Measurements from ENCODE around the gene CDH16.
"Not testable (repeated sequence)": the region's sequence is repeated elsewhere in the genome, so short reads cannot be mapped to it uniquely, and the experiment has no call there.

Gene CDH16

GRCh38 chr16:66952430-66953110 is 33.9 kb upstream of the CDH16 start:
- H3K4me1 Mint-ChIP-seq, result peaks cover 19% of the 10 kb centered on the region
- DNase-seq, result no peak
- H3K36me3 Mint-ChIP-seq, result no peaks in the 10 kb centered on the region
- H3K27me3 Mint-ChIP-seq, result peaks cover 68% of the 10 kb centered on the region
- H3K27ac Mint-ChIP-seq, result no peak overlapping the region
- H3K9me3 Mint-ChIP-seq, result peaks cover 8% of the 10 kb centered on the region
- CTCF ChIA-PET, result interaction anchor here (0.7 to 2.6 kb wide), 11 partner anchors 8 to 447 kb away, joined by 3 to 9 read pairs (median 3); partner anchors contain the start of genes CES3 and CES4A
- H3K4me3 Mint-ChIP-seq, result no peak overlapping the region

GRCh38 chr16:66950971-66951790 is 32.5 kb upstream of the CDH16 start:
- no peak for DNase-seq
- CTCF ChIA-PET, result interaction anchor here (1.1 to 3.0 kb wide), 3 partner anchors 10 to 204 kb away, joined by 4 to 10 read pairs (median 8); partner anchors contain the start of gene CES3
- H3K4me1 Mint-ChIP-seq, result peaks cover 24% of the 10 kb centered on the region
- H3K27ac Mint-ChIP-seq, result no peak overlapping the region
- no peaks in the 10 kb centered on the region for H3K36me3 Mint-ChIP-seq
- H3K27me3 Mint-ChIP-seq, result peaks cover 73% of the 10 kb centered on the region
- H3K4me3 Mint-ChIP-seq, result no peak overlapping the region
- H3K9me3 Mint-ChIP-seq, result peaks cover 8% of the 10 kb centered on the region

GRCh38 chr16:66950437-66950836 is 31.8 kb upstream of the CDH16 start:
- CTCF ChIA-PET, result interaction anchor here (0.6 to 3.0 kb wide), 4 partner anchors 10 to 527 kb away, joined by 3 to 10 read pairs (median 6); partner anchors contain the start of gene CES3
- H3K4me1 Mint-ChIP-seq, result peaks cover 24% of the 10 kb centered on the region
- peaks cover 69% of the 10 kb centered on the region for H3K27me3 Mint-ChIP-seq
- no peak for DNase-seq
- no peak overlapping the region for H3K27ac Mint-ChIP-seq
- H3K36me3 Mint-ChIP-seq, result no peaks in the 10 kb centered on the region
- peaks cover 8% of the 10 kb centered on the region for H3K9me3 Mint-ChIP-seq
- no peak overlapping the region for H3K4me3 Mint-ChIP-seq

GRCh38 chr16:66949472-66949871 is 30.8 kb upstream of the CDH16 start:
- Mint-ChIP-seq H3K4me3 (no peak overlapping the region), H3K27me3 (peaks cover 69% of the 10 kb centered on the region)

GRCh38 chr16:66948837-66949225 is 30.1 kb upstream of the CDH16 start:
- Mint-ChIP-seq H3K9me3 (peaks cover 8% of the 10 kb centered on the region), H3K27ac (no peak overlapping the region), H3K4me3 (peak overlapping the region; percentile 79), H3K27me3 (peaks cover 65% of the 10 kb centered on the region), H3K4me1 (peaks cover 21% of the 10 kb centered on the region), H3K36me3 (no peaks in the 10 kb centered on the region)
- no peak for DNase-seq
- CTCF ChIA-PET, result interaction anchor here (3.0 kb wide), 1 partner anchor 12 kb away, joined by 10 read pairs; the partner anchor contains the start of gene CES3

More at GRCh38 chr16:66949472-66949871, 30.8 kb upstream of the CDH16 start:
- no peak for DNase-seq
- Mint-ChIP-seq H3K27ac (no peak overlapping the region), H3K9me3 (peaks cover 8% of the 10 kb centered on the region), H3K36me3 (no peaks in the 10 kb centered on the region), H3K4me1 (peaks cover 24% of the 10 kb centered on the region)
- CTCF ChIA-PET, result interaction anchor here (3.0 kb wide), 1 partner anchor 11 kb away, joined by 10 read pairs; the partner anchor contains the start of gene CES3

- DNase-seq, result peak; percentile 32
- H3K9me3 Mint-ChIP-seq, result peaks cover 8% of the 10 kb centered on the region
- peaks cover 60% of the 10 kb centered on the region for H3K27me3 Mint-ChIP-seq
- no peaks in the 10 kb centered on the region for H3K36me3 Mint-ChIP-seq
- CTCF ChIA-PET, result interaction anchor here (1.0 to 3.0 kb wide), 4 partner anchors 8 to 44 kb away, joined by 3 to 10 read pairs (median 4); partner anchors contain the start of gene CES3
- peaks cover 20% of the 10 kb centered on the region for H3K4me1 Mint-ChIP-seq
- H3K4me3 Mint-ChIP-seq, result peak overlapping the region; percentile 79
- no peak overlapping the region for H3K27ac Mint-ChIP-seq
Measured at GRCh38 chr16:66948134-66948836, 29.6 kb upstream of the CDH16 start.

GRCh38 chr16:66947302-66948065 is 28.8 kb upstream of the CDH16 start:
- Mint-ChIP-seq H3K27ac (no peak overlapping the region), H3K9me3 (peaks cover 8% of the 10 kb centered on the region), H3K4me1 (peaks cover 20% of the 10 kb centered on the region), H3K36me3 (peaks cover 5% of the 10 kb centered on the region), H3K27me3 (peaks cover 54% of the 10 kb centered on the region), H3K4me3 (peak overlapping the region; percentile 79)
- peak; percentile 92 for DNase-seq
- CTCF ChIA-PET, result interaction anchor here (0.6 to 1.6 kb wide), 10 partner anchors 9 to 261 kb away, joined by 3 to 6 read pairs (median 3); partner anchors contain the start of genes B3GNT9, CES3 and PHAF1

GRCh38 chr16:66946974-66947301 is 28.3 kb upstream of the CDH16 start:
- Mint-ChIP-seq H3K36me3 (peaks cover 5% of the 10 kb centered on the region), H3K9me3 (peaks cover 8% of the 10 kb centered on the region), H3K27ac (no peak overlapping the region), H3K27me3 (peaks cover 48% of the 10 kb centered on the region), H3K4me1 (peaks cover 20% of the 10 kb centered on the region), H3K4me3 (peak overlapping the region; percentile 79)
- no peak for DNase-seq
- CTCF ChIA-PET, result interaction anchor here (0.6 to 1.6 kb wide), 9 partner anchors 10 to 208 kb away, joined by 3 to 6 read pairs (median 3); partner anchors contain the start of genes B3GNT9, CES3 and PHAF1

- CTCF ChIA-PET, result interaction anchor here (0.7 to 1.6 kb wide), 2 partner anchors 18 to 49 kb away, joined by 3 to 5 read pairs; no protein-coding TSS in a partner anchor
- no peak for DNase-seq
- Mint-ChIP-seq H3K4me1 (peaks cover 20% of the 10 kb centered on the region), H3K36me3 (peaks cover 5% of the 10 kb centered on the region), H3K9me3 (peaks cover 5% of the 10 kb centered on the region), H3K27ac (peak overlapping the region; percentile 49), H3K4me3 (no peak overlapping the region), H3K27me3 (peaks cover 46% of the 10 kb centered on the region)
Measured at GRCh38 chr16:66946541-66946940, 27.9 kb upstream of the CDH16 start.

- H3K27me3 Mint-ChIP-seq, result peaks cover 40% of the 10 kb centered on the region
- H3K27ac Mint-ChIP-seq, result no peak overlapping the region
- H3K9me3 Mint-ChIP-seq, result no peaks in the 10 kb centered on the region
- no peak for DNase-seq
- CTCF ChIA-PET, result interaction anchor here (0.7 kb wide), 1 partner anchor 17 kb away, joined by 3 read pairs; no protein-coding TSS in a partner anchor
- H3K4me3 Mint-ChIP-seq, result no peak overlapping the region
- H3K36me3 Mint-ChIP-seq, result peaks cover 8% of the 10 kb centered on the region
- peaks cover 20% of the 10 kb centered on the region for H3K4me1 Mint-ChIP-seq
Measured at GRCh38 chr16:66945939-66946338, 27.3 kb upstream of the CDH16 start.

GRCh38 chr16:66944971-66945370 is 26.3 kb upstream of the CDH16 start:
- not testable (repeated sequence) for H3K9me3 Mint-ChIP-seq, DNase-seq, H3K27ac Mint-ChIP-seq, H3K36me3 Mint-ChIP-seq, H3K4me3 Mint-ChIP-seq
- CTCF ChIA-PET, result interaction anchor here (1.4 to 1.9 kb wide), 2 partner anchors 16 to 240 kb away, joined by 4 read pairs; partner anchors contain the start of gene CES3
- Mint-ChIP-seq H3K4me1 (peaks cover 18% of the 10 kb centered on the region), H3K27me3 (peaks cover 31% of the 10 kb centered on the region)

GRCh38 chr16:66944054-66944441 is 25.4 kb upstream of the CDH16 start:
- H3K27me3 Mint-ChIP-seq, result peaks cover 21% of the 10 kb centered on the region
- no peak overlapping the region for H3K4me3 Mint-ChIP-seq
- DNase-seq, result no peak
- no peak overlapping the region for H3K27ac Mint-ChIP-seq
- H3K4me1 Mint-ChIP-seq, result peaks cover 18% of the 10 kb centered on the region
- CTCF ChIA-PET, result interaction anchor here (0.8 to 1.9 kb wide), 5 partner anchors 17 to 241 kb away, joined by 3 to 4 read pairs (median 4); partner anchors contain the start of gene CES3
- no peaks in the 10 kb centered on the region for H3K9me3 Mint-ChIP-seq
- peaks cover 13% of the 10 kb centered on the region for H3K36me3 Mint-ChIP-seq

Data from activated naive CD4-positive, alpha-beta T cell treated with anti-CD3 and anti-CD28 coated beads, Interleukin-2, amount 10 ng/mL, durations not matched to agents 7 days and 5 days (primary cell).